Neural progenitor cell (in vitro differentiated cells): ENCODE data around the gene COQ5.

Source experiments
- EZH2 ChIP-seq: fragments of 200-600 bp; sonication (generic); IDR thresholded peaks from 2 replicates; pipeline ENCODE4 v1.6.1; 2017; ENCODE audit warnings: antibody characterized with exemption, mild to moderate bottlenecking, moderate library complexity
- TF ChIP-seq, protein P1 (sequence below): fragments of 200-600 bp; sonication (generic); IDR thresholded peaks from 2 replicates; pipeline ENCODE4 v1.5.1; 2017; ENCODE audit warnings: antibody characterized with exemption, mild to moderate bottlenecking

DNA sequence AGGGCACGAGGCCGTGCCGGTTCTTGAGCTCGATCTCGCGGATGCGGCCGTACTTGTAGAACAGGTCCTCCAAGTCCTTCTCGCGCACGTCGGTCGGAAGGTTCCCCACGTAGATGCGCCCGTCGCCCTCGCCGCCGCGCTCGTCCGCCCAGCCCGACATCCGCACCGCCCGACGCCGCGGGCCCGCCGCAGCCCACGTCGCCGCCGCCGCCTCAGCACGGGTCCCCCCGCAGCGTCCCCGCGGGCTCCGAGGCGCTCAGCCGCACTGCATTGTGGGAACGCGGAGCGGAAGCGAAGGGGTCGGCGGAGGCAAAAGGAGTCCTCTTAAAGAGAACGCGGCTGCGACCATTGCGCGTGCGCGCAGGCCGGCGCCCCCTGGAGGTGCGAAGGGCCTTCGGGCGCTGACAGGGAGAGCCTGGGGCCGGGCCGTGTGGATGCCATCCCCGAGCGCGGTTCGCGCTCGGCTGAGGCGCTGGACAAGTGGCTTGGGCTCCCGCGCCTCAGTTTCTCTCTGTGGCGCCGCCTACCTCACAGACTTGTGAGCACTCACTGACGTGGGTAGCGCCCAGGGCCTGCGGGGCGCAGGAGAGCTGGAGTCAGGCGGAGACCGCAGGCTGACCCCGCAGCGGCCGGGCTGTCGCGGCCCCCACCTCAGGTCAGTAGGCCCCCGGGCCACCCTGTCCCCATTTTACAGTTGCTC is 59.4 kb downstream of the COQ5 start, which contains the start of gene SRSF9:
- TF ChIP-seq, protein P1, sequence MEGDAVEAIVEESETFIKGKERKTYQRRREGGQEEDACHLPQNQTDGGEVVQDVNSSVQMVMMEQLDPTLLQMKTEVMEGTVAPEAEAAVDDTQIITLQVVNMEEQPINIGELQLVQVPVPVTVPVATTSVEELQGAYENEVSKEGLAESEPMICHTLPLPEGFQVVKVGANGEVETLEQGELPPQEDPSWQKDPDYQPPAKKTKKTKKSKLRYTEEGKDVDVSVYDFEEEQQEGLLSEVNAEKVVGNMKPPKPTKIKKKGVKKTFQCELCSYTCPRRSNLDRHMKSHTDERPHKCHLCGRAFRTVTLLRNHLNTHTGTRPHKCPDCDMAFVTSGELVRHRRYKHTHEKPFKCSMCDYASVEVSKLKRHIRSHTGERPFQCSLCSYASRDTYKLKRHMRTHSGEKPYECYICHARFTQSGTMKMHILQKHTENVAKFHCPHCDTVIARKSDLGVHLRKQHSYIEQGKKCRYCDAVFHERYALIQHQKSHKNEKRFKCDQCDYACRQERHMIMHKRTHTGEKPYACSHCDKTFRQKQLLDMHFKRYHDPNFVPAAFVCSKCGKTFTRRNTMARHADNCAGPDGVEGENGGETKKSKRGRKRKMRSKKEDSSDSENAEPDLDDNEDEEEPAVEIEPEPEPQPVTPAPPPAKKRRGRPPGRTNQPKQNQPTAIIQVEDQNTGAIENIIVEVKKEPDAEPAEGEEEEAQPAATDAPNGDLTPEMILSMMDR = peak; percentile 86
- no peak for TF ChIP-seq EZH2
